NCI-H128 (cell line): ENCODE results near the gene H2AZ1.

Experiments used
- DNase-seq: peaks from one replicate; lab custom pipeline; 2025; ENCODE audit not compliant: unreplicated experiment; lab: John Stamatoyannopoulos, UW

Gene H2AZ1

DNA sequence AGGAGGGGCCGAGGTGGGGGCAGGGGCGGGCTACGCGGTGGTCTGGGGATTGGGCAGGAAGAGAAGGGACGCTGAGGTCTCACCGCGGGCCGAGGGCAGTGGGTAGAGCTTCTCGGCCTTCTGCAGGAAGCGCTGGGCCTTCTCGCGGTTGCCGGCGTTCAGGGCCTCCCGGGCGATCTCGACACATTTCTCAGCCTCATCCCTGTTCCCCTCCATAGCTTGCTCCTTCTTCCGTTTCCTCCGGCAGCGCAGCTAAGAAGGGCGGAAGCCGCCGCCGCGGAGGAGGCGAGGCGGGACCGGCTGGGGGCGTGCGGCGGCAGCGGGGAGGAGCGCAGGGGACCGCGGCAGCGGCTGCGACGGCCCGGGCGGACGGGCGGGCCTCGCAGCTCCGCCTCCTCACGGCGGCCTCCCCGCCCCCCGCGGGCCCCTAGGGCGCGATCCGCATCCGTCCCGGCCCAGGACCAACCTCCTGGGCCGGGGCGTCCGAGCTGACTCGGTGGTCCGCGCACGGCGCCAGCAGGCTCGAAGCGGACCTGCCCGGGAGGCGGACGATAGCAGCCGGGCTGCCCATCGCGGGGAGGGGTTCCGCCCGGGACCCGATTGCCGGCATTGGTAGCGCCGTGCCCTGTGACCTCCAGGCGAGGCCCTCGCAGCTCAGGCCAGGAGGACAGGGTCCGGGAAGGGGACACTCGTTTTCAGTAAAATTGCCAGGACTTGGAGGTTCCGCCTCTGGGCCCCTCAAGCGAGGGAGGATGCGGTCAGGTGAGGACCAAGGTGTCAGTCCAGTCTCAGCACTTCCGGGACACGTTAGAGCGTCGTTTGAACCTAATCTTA, 3.5 kb downstream of the H2AZ1 start, which contains the start of gene DNAJB14:
Gene DNAJB14 (minus strand): TSS at position 263 of the 834 bp plus-strand sequence. CDS start 47 bp downstream, at position 216.
- peak; percentile 2 for DNase-seq

DNA sequence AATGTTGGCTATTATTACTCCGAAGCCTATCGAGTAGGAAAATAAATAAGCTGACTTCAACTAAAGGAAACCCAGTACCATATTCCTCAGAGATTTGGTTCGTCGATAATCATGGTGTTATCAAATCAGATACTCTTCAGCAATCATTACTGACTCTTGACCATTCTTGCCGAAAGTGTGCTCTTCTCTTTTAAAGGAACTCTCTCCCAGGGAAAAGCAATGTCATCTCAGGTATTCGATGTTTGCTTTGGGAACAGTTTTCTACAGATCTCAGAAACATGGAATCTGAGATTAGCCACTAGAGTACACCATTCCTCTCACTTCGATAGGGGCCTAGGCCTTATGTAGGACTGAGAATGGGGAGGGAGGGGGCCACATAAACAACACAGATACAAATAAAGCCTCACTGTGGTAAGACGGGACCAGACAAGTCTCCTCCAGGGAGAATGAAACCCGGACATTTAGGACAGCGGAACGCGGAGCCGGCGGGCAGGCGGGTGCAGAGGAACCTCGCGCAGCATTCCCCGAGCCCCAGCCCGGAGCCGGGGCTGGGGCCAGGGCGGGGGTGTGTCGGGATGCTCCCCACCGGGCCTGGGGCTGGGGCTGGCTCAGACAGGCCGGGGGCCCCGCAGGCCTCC, 4.2 kb downstream of the H2AZ1 start:
- no peak for DNase-seq

DNA sequence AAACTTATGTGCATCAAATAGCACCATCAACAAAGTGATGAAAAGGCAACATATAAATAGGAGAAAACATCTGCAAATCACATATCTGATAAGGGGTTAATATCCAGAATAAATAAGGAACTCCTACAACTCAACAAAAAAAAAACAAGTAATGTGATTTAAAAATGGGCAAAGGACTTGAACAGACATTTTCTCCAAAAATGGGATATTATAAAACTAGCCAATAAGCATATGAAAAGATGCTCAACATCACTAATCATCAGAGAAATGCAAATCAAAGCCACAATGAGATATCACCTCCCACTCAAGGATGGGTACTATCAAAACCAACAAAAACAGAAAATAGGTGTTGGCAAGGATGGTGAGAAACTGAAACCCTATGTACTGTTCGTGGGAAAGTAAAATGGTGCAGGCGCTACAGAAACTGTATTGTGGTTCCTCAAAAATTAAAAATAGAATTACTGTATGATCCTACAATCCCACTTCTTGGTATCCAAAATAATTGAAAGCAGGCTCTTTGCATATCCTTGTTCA, 6.1 kb downstream of the H2AZ1 start:
- DNase-seq: no peak

DNA sequence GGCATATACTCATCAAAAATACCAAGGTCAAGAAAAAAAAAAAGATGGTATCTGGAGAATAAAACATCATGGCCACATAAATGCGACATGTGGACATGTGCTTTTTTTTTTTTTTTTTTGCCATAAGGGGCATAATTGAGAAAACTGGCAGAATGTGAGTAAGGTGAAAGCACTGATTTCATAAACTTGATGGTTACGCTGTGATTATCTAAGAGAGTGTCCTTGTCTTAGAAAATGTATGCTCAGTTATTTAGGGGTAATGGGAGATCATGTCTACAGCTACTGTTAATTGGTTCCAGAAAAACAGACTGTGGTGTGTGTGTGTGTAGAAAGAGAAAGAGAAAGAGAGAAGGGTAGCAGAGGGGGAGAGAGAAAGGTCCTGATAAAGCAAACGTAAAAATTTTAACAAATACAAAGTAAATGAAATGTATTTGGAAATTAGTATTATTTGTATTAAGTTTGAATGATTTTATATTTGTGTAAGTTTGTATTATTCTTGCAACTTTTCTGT, 11.8 kb downstream of the H2AZ1 start:
- DNase-seq: no peak

DNA sequence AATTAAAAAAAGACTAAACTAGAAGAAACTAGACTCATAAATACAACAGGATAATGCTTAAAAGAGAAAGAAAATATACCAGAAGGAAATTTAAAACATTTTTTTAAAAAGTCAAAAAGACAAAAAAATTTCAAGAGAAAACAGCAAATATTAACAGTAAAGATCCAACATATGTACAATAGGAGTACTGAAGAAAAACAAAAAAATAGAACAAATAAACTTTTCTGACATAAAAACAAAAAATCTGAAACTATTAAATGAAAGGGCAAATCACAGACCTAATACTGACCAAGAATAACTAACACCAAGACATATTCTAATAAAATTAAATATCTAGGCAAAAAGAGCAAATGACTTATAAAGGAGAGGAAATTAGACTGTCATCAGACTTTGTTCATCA, 15.2 kb downstream of the H2AZ1 start:
- no peak for DNase-seq

DNA sequence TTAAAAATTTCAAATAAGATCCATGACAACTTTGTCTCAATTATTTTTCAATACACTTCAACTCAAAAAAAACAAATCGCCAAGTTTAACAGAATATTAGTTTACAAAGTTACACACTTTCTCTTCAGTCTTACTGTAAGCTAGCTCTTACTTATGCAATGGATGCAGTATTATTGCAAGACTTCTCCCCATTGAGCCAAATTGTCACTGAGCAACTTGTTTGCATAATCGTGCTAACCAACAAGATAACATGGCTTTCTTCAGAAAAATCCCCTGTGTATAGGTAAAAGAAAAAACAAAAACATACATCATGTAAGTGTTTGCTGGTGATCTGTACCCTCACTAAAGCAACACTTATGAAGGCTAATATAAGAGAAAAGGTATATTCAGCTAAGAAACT, 22.5 kb downstream of the H2AZ1 start:
- DNase-seq: no peak

DNA sequence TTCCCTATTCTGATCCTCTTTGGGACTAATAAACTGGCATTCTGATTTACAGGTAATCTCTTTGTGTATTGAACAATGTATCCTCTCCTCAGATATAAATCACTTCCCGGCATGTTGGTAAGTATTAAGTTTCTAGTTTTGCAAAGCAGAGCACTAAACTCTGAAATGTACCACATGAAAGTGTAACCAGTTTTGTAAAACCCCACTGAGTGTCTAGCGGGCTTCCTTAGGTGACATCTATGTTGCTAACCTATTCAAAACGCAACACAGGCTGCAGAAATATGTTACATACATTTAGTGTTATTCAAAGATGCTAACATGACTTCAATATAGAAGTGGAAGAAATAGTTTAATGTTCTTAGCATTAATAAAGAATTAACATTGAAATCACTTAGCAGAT, 28.9 kb downstream of the H2AZ1 start:
- no peak for DNase-seq

DNA sequence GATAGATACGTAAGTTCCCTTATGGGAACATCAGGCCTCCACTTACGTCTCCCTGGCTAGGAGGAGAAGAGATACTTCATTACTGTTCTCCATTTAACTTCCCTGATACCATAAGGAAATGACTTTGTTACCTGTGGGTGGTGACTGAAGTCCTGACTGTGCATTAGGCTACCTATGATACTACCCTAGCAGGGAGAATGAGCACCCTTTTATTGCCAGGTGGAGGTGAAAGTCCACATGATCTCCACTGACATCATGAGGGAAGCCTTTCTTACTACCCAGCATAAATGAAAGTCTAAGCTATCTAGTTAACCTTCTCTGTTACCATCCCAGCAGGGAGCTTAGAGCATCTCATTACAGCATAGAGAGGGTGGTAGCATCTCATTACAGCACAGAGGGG, 31.4 kb downstream of the H2AZ1 start:
- no peak for DNase-seq

DNA sequence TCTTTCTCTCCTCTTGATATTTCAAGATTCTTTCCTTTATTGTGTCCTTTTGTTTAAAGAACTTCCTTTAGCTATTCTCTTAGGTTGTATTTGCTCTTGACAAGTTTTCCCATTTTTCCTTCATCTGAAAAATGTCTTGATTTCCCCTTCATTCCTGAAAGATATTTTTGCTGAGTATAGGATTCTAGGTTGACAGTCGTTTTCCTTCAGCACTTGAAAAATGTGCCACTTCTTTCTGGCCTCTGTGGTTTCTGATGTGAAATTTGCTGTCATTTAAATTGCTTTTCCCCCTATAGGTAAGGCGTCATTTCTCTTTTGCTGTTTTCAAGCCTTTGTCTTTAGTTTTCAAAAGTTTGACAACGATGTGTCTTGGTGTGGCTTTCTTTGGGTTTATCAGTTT, 32.5 kb downstream of the H2AZ1 start:
- DNase-seq: no peak

DNA sequence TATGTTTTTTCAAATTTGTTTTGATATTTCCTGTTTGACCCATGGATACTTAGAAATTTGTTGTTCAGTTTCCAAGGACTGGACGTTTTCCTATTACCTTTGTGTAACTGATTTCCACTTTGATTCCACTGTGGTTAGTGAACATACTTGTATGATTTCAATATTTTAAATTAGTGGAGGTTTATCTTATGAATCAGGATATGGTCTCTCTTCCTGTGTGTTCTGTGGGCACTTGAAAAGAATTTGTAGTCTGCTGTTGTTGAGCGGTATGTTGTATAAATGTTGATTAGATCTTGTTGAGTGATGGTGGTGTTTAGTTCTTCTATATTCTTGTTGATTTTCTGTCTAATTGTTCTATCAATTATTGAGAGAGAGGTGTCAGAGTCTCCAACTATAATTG, 34.6 kb downstream of the H2AZ1 start:
- DNase-seq: no peak
